Metanephros (tissue), 2 donors: ENCODE results near the gene ECE2. TPM values are rescaled to one million over a fixed set of nuclear protein-coding genes. Genes with fewer than 3 reads are reported as not detected.

ENCODE experiments used
- small RNA-seq: library from RNA; depleted of rRNA; stranded (forward); fragments of <200 nt; gene quantifications from one replicate; pipeline ENCODE3, GENCODE V24; 2014; ENCODE audit warnings: low replicate concordance
- total RNA-seq: library from RNA; depleted of rRNA; stranded (reverse); fragments of >200 nt; gene quantifications from one replicate; pipeline ENCODE4 v1.2.3, GENCODE V29; 2014

Gene ECE2
- not detected for total RNA-seq

GRCh38 chr3:184275961-184276910 lies at the start of gene ECE2:
TSS of gene ECE2 (plus strand) at chr3:184276022. CDS start at chr3:184276154, 132 bp downstream.

GRCh38 chr3:184229394-184230080 lies 46.3 kb upstream of the ECE2 start, which contains the start of gene VWA5B2:
TSS of gene VWA5B2 (plus strand) at chr3:184229585. CDS start at chr3:184230529, 944 bp downstream.

GRCh38 chr3:184248454-184249411 lies 27.1 kb upstream of the ECE2 start, which contains the start of gene ALG3:
TSS of gene ALG3 (minus strand) at chr3:184248962. CDS start at chr3:184248940, 22 bp downstream.

GRCh38 chr3:184249412-184250166 lies 26.2 kb upstream of the ECE2 start, which contains the start of gene EEF1AKMT4:
TSS of gene EEF1AKMT4 (plus strand) at chr3:184249672. CDS start at chr3:184249695, 23 bp downstream.

GRCh38 chr3:184261270-184261853 lies 14.5 kb upstream of the ECE2 start, which contains the start of gene CAMK2N2:
TSS of gene CAMK2N2 (minus strand) at chr3:184261553. CDS start at chr3:184261285, 268 bp downstream.

GRCh38 chr3:184298759-184299487 lies 23.1 kb downstream of the ECE2 start, which contains the start of gene PSMD2:
TSS of gene PSMD2 (plus strand) at chr3:184299241. CDS start at chr3:184299267, 26 bp downstream.

GRCh38 chr3:184314363-184314699 lies 38.5 kb downstream of the ECE2 start, which contains the start of gene EIF4G1:
TSS of gene EIF4G1 (plus strand) at chr3:184314606. CDS start at chr3:184315797, 1,191 bp downstream.

GRCh38 chr3:184337399-184337714 lies 61.5 kb downstream of the ECE2 start, which contains the start of gene FAM131A:
TSS of gene FAM131A (plus strand) at chr3:184337600. CDS start at chr3:184337631, 31 bp downstream.

Small RNA genes within 50 kb of the gene (small RNA-seq; reads per million reads assigned to genes)
- not detected for gene MIR1224
- gene SNORD66 = 526 reads per million, percentile 99 among the genes with 10 or more reads in this experiment

Other genes starting within 250 kb of the ECE2 start
- not detected for gene HTR3D, start 244.3 kb upstream of the ECE2 start, total RNA-seq
- not detected for gene HTR3C, start 223.0 kb upstream of the ECE2 start, total RNA-seq
- not detected for gene HTR3E, start 179.0 kb upstream of the ECE2 start, total RNA-seq
- gene EIF2B5, start 140.7 kb upstream of the ECE2 start, total RNA-seq = 32.2 TPM
- 59.7 TPM for gene DVL3, start 120.6 kb upstream of the ECE2 start, total RNA-seq
- gene AP2M1, start 101.2 kb upstream of the ECE2 start, total RNA-seq = 235 TPM
- gene ABCF3, start 89.8 kb upstream of the ECE2 start, total RNA-seq = 65.3 TPM
- 0.99 TPM for gene VWA5B2, start 46.4 kb upstream of the ECE2 start, total RNA-seq
- gene ALG3, start 27.1 kb upstream of the ECE2 start, total RNA-seq = 28.7 TPM
- gene EEF1AKMT4, start 26.4 kb upstream of the ECE2 start, total RNA-seq = 1.8 TPM
- gene CAMK2N2, start 14.5 kb upstream of the ECE2 start, total RNA-seq = 0.70 TPM
- 173 TPM for gene PSMD2, start 23.2 kb downstream of the ECE2 start, total RNA-seq
- 160 TPM for gene EIF4G1, start 38.6 kb downstream of the ECE2 start, total RNA-seq
- gene FAM131A, start 61.6 kb downstream of the ECE2 start, total RNA-seq = 23.5 TPM
- 13.4 TPM for gene CLCN2, start 85.6 kb downstream of the ECE2 start, total RNA-seq
- 68.9 TPM for gene POLR2H, start 85.7 kb downstream of the ECE2 start, total RNA-seq
- 0.88 TPM for gene THPO, start 102.2 kb downstream of the ECE2 start, total RNA-seq
- 32.6 TPM for gene CHRD, start 104.0 kb downstream of the ECE2 start, total RNA-seq